BE2C (cell line): ENCODE data around the gene GRK4.

Source experiments
- DNase-seq: peaks from one replicate; pipeline ENCODE4 v3.0.0-alpha.2; 2020
- H3K27me3 ChIP-seq: fragments of 250-450 bp; sonication (Bioruptor Pico); 2 replicates; pipeline ENCODE4 v1.5.1; 2020; ENCODE audit warnings: mild to moderate bottlenecking
- H3K36me3 ChIP-seq: fragments of 250-450 bp; sonication (Bioruptor Pico); 2 replicates; pipeline ENCODE4 v1.5.1; 2020; ENCODE audit warnings: mild to moderate bottlenecking
- H3K4me1 ChIP-seq: fragments of 250-450 bp; sonication (Bioruptor Pico); 2 replicates; pipeline ENCODE4 v1.5.1; 2020
- H3K4me3 ChIP-seq: 2 replicates; pipeline ENCODE4 v1.5.1; 2011; ENCODE audit warnings: low read depth, low read length
- H3K9me3 ChIP-seq: fragments of 250-450 bp; sonication (Bioruptor Pico); 2 replicates; pipeline ENCODE4 v1.5.1; 2020
- TF ChIP-seq, protein P1 (sequence below): IDR thresholded peaks from 2 replicates; pipeline ENCODE4 v1.5.1; 2012; ENCODE audit warnings: mild to moderate bottlenecking, low read depth, low read length

GRK4 gene

DNA sequence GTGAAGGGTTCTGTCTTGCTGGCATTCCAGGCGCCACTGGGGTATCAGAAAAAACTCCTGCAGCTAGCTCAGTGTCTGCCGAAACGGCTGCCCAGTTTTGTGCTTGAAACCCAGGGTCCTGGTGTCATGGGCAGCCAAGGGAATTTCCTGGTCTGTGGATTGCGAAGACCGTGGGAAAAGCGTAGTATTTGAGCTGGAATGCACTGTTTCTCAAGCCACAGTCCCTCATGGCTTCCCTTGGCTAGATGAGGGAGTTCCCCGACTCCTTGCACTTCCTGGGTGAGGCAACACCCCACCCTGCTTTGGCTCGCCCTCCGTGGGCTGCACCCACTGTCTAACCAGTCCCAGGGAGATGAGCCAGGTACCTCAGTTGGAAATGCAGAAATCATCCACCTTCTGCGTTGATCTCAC lies 40.2 kb upstream of the GRK4 start:
- TF ChIP-seq, protein P1, sequence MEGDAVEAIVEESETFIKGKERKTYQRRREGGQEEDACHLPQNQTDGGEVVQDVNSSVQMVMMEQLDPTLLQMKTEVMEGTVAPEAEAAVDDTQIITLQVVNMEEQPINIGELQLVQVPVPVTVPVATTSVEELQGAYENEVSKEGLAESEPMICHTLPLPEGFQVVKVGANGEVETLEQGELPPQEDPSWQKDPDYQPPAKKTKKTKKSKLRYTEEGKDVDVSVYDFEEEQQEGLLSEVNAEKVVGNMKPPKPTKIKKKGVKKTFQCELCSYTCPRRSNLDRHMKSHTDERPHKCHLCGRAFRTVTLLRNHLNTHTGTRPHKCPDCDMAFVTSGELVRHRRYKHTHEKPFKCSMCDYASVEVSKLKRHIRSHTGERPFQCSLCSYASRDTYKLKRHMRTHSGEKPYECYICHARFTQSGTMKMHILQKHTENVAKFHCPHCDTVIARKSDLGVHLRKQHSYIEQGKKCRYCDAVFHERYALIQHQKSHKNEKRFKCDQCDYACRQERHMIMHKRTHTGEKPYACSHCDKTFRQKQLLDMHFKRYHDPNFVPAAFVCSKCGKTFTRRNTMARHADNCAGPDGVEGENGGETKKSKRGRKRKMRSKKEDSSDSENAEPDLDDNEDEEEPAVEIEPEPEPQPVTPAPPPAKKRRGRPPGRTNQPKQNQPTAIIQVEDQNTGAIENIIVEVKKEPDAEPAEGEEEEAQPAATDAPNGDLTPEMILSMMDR: no peak
- peaks cover 21% of the 10 kb centered on the region for H3K36me3 ChIP-seq
- DNase-seq: no peak

DNA sequence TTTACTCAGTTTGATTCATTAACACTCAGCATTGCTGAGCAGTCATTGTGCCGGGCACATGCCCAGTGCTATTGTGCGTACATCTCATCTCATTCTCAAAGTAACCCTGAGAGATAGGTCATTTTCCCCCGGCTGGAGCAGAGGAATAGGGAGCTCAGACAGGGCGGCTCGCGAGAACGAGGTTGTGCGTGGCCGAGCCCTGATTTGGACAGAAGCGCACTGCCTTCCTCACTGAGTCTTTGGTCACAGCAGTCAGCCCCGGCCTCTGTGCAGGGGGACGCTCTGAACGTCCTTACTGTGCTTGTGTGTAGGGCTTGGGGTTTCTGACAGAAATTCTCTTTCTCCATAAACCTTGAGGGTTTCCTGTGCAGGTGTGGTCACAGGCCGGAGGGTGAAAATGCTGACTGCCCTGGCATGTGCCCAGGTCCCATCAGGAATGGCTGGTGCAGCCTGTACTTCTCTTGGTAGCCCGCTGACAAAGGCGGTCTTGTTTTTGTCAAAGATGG lies 39.6 kb upstream of the GRK4 start:
- Histone ChIP-seq H3K27me3 (no peaks in the 10 kb centered on the region), H3K4me3 (no peak overlapping the region), H3K36me3 (peaks cover 24% of the 10 kb centered on the region), H3K9me3 (no peaks in the 10 kb centered on the region), H3K4me1 (no peaks in the 10 kb centered on the region)
- DNase-seq: no peak
- TF ChIP-seq, protein P1: no peak

More for the DNA sequence above, 40.2 kb upstream of the GRK4 start:
- H3K4me1 ChIP-seq: no peaks in the 10 kb centered on the region
- no peaks in the 10 kb centered on the region for H3K9me3 ChIP-seq
- H3K4me3 ChIP-seq: no peak overlapping the region
- H3K27me3 ChIP-seq: no peaks in the 10 kb centered on the region

DNA sequence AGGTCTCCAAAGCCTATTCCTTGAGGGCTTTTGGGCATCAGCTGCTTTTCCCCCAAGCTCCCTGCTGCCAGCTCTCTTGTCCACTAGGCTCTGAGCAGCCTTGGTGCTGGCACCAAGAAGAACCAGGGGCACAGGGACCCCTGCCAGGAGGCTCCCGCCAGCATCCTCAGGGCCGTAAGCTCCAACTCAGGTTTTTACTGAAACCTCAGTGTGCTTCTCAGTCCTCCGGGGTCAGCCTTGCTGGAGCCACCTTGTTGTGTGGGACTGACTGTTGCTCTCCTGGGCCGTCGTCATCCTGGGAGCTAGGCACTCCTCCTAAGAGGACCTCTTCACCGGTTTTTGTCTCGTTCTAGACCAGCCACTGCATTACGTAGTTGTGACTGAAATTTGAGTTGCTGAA lies 39.1 kb upstream of the GRK4 start:
- H3K9me3 ChIP-seq: no peaks in the 10 kb centered on the region
- H3K4me3 ChIP-seq: no peak overlapping the region
- no peaks in the 10 kb centered on the region for H3K27me3 ChIP-seq
- H3K36me3 ChIP-seq: peaks cover 27% of the 10 kb centered on the region
- TF ChIP-seq, protein P1: no peak
- no peak for DNase-seq
- no peaks in the 10 kb centered on the region for H3K4me1 ChIP-seq

DNA sequence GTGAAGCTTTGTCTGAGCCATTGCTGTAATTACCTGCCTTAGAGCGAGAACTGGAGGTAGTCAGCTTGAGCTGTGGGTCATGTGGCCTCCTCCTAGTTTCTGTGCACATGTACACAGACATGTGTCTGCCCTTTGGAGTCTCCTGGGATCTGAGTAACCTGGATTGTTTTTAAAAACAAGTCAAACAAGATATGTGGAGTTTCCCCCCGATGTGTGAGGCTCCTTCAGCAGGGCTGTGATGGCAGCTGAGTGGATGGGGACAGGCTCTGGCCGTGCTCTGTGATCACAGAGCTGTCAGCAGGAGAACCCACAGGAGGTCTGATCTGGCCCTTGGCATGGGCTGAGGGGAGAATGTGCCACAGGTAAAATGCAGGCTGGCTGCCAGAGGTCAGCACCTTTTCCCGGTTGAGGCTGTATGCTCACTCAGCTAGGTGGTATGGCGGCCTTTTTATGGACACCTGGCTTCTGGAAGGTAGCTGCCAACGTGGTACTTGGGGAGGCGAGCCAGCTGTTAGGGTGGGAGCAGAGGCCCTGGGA lies 38.5 kb upstream of the GRK4 start:
- no peaks in the 10 kb centered on the region for H3K4me1 ChIP-seq
- no peak overlapping the region for H3K4me3 ChIP-seq
- H3K36me3 ChIP-seq: peaks cover 32% of the 10 kb centered on the region
- H3K9me3 ChIP-seq: no peaks in the 10 kb centered on the region
- H3K27me3 ChIP-seq: no peaks in the 10 kb centered on the region
- TF ChIP-seq, protein P1: no peak
- DNase-seq: no peak

DNA sequence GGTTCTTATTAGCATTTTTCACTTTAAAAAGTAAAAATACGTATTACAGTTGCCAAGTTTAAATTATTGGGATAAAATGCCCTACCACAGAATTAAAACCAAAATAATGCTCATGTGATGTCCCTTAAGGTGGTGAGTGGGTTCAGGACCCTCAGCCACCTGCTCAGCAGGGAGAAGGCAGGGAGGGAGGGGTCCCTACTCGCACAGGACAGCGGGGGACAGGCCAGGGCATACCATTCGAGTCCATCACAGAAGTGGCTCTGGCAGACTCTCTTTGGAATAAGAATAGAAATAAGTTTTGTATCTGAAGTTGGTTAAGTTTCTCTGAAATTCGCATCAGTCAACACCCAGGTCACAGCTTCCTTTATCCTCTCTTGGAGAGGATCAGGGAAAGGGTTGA lies 37.9 kb upstream of the GRK4 start:
- TF ChIP-seq, protein P1: no peak
- H3K27me3 ChIP-seq: no peaks in the 10 kb centered on the region
- DNase-seq: no peak
- no peaks in the 10 kb centered on the region for H3K9me3 ChIP-seq
- H3K4me3 ChIP-seq: no peak overlapping the region
- peaks cover 38% of the 10 kb centered on the region for H3K36me3 ChIP-seq
- H3K4me1 ChIP-seq: no peaks in the 10 kb centered on the region

DNA sequence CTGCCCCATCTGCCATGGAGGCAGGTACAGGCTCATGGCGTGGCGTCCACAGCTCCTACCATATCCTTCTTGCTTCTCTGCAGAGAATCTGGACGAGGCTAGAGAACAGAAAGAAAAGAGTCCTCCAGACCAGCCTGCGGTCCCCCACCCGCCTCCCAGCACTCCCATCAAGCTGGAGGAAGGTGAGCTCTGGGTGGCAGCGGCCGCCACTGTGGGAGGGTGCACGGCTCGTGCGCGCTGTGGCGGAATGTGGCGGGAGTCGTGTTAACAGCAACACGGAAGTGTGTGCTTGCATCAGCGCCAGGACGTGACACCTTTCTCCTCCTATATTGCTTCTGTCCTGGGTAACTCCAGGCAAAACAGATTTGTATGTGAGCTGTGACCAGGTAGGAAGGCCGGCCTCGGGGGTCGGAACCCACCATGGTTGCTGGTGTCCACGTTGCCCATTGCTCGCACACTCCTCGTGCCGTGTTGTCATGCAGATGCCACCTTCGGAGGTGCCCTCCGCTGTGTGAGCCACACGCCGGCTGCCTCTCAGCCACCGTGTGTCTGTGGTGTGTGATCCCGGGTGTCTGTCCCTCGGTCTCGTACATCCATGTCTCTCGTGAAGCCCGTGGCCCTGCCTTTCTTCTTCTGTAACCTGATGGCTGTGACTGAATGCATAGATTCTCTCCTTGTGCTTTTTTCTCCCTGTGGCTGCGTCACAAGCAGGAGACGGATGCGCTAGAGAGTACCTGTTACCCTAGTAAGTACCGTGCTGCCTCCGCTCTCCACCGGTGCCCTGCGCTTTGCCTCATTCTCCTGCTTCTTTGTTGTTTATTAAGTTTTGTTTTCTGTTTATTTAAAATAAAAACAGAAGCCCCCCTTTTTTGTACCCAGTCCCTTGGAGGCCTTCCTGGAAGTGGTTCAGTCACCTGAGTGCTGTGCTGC lies 37.2 kb upstream of the GRK4 start:
- Histone ChIP-seq H3K9me3 (no peaks in the 10 kb centered on the region), H3K36me3 (peaks cover 43% of the 10 kb centered on the region), H3K4me3 (no peak overlapping the region), H3K4me1 (no peaks in the 10 kb centered on the region), H3K27me3 (no peaks in the 10 kb centered on the region)
- DNase-seq: no peak
- TF ChIP-seq, protein P1: no peak
